Erythroblast (primary cell): Measurements from ENCODE around the gene CHFR.

Source experiments
- GATA1 ChIP-seq: IDR thresholded peaks from 2 replicates; pipeline ENCODE4 v1.6.1; 2011; ENCODE audit warnings: low read depth, mild to moderate bottlenecking, control low read depth, low read length, moderate library complexity
- POLR2A ChIP-seq: IDR thresholded peaks from 2 replicates; pipeline ENCODE4 v1.6.1; 2011; ENCODE audit warnings: mild to moderate bottlenecking, low read length

DNA sequence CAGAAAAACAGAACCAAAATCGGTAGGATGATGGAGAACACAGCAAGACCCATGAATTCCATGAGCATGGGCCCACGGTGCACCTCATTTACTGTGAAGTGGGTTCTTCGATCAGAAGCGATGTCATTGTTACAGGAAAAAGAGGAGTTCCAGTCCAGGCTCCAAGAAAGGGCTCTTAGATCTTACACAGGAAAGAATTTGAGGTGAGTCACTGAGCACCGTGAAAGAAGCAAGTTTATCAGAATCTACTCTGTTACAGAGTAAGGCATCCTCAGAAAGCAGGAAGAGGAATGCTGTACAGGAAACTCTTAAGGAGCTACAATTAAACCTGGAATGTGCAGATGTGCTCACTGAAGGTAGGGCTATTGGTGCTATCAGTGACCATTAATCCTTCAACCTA is 11.6 kb upstream of the CHFR start:
- TF ChIP-seq POLR2A (no peak), GATA1 (no peak)
